ENCODE data around the gene CABLES2.
A peak's percentile ranks its signal among the peaks of the same experiment; 100 is the strongest.

The CABLES2 gene

DNA sequence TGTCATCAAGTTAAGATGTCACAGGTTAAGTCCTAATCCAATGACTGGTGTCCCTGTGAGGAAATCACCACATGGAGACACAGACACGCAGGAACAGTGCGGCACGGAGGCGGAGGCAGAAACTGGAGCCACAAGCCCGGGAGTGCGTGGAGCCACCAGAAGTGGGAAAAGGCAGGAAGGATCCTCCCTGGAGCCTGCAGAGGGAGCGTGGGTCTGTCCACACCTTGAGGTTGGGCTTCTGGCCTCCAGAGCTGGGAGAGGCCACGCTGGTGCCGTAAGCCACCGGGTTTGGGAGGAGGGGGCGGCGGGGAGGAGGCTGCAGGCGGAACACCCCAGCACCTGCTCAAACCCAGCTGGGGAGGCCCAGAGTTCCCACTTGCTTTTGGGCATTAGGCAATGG lies 3.8 kb downstream of the CABLES2 start:
- DNase-seq = no peak

DNA sequence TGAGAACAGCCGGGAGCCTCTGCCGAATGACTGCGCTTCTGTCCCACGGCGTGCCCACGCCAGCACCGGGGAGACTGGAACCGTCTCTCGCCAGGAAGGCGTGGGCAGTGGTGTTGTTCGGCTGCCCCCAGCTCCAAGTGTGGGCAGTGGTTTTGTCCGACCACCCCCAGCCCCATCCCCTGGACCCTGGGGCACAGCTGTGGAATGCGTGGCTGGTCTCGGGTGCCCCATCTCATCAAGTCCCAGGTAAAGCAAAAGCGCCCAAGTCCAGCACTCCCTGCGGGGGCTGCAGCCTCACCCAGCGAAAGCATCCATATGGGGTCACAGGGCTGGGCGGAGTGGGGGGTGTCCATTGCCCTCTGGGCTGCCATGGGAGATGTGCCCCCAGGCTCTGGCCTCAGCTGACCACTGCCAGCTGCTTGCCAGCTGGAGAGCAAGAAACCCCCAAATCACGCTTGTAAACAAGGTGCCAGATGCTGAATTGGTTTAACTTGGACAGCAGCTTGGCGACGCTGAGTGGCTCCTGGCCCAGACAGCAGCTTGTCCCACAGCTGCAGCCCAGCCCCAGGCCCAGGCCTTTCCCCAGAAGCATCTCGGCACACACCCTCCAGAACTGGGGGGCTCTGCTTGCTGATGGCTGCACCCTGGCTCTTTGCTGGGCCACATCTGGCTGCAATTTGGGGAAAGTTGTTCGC lies 4.5 kb downstream of the CABLES2 start:
- DNase-seq = no peak

DNA sequence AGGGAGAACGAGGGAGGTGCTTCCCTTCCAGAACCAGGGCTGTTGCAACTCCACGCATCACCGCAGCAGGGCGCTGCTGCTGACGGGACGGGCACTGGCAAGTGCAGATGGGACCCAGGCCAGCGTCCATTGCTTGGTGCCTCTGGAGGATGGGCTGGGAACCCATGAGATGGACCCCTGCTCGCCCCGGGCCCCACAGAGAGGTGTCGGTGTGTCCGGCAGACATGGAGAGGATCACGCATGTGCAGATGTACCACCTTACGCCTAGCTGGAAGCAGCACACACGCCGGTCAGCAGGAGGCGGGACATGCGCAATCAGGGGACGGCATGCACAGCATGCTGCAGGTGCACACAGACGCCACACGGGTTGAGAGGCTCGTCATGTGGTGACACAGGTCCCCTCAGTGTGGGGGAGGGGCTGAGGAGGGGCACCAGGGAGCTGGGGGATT lies 5.7 kb downstream of the CABLES2 start:
- DNase-seq = no peak

DNA sequence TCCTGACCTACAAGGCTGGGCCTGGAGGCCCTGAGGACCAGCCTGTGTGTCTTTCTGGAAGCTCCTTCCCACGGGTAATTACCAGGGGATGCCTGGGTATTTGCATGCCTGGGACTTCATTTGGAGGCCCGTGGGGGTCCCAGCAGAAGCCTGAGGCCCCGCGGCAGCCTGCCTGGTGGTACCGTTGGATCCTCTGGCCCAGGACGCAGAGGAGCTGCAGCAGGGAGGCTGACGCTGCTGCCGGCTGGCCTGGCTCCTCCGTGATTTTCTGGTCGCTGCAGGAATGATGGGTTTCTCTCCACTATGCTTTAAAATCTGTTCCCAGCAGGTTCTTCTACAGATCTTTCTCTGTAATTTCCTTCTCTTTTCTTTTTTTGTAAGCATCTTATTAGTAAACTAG lies 6.5 kb downstream of the CABLES2 start:
- DNase-seq = no peak

DNA sequence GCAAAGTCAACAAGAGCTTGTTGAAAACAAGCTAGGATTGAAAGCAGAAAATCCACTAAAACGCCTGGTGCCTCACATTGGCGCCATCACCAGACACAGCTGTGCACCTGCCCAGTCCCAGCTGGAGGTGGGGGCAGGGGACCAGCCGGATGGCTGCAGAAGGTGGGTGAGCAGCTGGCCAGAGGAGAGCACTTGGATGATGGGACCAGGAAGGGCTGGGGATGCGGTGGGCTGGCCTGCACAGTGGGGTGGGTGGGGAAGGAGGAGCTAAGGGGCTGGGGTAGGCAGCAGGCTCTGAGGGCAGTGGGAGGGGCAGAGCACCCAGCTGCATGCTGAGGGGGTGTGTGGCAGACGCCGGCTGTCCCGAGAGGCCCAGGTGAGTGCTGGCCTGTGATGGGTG lies 7.1 kb downstream of the CABLES2 start:
- DNase-seq = peak; percentile 38

DNA sequence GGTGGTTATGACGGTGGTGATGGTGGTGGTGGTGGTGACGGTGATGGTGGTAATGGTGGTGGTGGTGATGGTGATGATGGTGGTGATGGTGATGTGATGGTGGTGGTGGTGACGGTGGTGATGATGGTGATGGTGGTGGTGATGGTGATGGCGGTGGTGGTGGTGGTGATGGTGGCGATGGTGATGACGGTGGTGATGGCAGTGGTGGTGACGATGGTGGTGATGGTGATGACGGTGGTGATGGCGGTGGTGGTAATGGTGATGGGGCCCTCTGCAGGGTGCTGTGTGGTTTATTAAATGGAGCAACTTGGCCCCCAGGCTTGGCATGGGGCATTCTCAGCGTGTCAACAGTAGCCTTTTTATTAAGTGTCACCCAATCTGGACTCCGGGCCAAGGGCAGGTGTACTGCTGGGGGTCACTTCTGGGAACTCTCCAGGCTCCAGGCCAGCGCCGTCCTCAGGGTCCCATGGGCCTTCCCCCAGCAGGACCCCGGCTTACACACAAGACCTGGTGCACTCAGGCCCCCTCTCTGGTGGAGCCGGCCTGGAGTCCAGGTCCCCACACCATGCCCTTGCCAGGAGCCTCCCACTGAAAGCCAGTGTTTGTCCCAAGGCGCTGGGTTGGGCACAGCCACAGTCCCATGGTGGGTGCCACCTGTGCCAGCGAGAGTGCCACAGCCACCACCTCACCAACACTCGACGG lies 8.8 kb downstream of the CABLES2 start:
- DNase-seq = no peak

DNA sequence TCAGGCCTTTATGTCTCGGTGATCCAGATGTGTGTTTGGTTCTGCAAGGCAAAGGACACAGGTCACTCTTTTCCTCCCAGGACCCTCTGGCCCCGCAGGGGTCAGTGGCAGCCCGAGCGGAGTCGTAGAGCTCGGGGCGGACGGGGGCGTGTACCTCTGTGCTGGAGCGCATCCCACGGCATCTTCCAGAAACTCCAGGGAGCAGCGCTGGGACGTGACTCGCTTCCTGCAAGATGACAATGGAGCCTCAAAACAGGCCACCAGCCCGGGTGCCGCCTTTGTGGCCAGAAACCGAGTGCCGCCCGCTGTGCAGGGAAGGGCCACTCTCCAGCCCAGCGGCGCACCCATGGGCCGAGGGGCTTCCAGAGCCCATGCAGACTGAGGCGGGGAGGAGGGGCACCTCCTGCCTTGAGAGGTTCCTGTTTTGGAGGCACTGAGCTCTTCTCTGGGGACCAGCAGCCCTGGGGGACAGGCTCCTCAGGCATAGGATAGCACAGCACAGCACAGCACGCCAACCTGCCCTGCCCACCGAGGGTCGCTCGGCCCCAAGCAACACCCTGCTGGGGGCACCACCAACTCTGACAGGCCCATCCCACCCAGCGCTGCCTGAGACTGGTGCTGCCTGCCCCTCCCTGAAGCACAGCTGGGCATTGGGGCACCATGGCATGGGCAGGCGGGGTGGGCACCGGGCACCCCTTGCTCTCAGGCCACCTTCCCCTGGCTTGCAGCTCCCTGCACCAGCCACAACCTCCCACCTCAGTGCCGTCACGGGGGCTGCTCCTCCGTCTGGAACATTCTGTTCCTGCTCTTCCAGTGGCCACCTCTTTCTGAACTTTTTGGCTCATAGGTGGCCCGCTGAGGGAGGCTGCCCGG lies 10.5 kb downstream of the CABLES2 start:
- DNase-seq = no peak

DNA sequence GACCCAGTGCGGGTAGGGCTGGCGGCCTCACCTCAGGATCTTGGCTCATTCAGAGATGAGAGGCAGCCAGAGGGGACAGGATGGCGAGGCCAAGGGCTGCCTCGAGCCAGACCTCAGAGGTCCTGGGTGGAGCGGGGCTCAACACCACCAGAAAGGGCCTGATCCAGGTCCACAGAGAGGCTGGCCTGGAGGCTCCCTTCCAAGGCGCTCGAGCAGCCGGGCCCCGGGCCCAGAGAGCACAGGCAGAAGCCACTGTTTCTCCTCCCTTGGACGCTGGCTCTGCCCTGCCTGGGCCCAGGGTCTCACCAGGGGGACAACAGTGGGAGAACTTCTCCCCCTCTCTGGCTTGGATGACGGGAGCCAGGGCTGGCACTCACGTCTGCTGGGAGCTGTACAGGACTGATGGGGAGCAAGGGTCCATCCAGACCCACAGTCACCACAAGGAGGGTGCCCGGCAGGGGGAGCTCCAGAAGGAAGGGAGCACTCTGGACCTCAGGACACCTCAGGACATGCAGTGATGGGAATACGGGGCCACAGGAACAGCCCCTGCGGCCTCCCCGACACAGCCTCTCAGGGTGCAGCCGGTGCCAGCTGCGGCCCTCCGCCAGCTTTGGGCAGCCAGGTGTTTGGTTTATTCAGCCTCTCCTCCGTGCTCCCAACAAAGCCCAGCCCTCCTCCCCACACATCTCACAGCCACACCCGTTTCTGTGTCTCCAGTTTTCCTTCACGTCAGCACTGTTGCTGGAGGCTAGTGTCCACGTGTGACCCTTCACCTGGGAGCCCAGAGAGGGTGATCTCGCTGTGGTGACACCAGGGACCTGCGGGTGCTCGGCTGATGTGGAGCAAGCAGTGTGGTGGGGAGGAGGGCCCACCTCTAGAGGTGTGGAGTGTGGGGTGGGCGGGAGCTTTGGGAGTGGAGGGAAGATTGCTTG lies 11.5 kb downstream of the CABLES2 start:
- no peak for DNase-seq

DNA sequence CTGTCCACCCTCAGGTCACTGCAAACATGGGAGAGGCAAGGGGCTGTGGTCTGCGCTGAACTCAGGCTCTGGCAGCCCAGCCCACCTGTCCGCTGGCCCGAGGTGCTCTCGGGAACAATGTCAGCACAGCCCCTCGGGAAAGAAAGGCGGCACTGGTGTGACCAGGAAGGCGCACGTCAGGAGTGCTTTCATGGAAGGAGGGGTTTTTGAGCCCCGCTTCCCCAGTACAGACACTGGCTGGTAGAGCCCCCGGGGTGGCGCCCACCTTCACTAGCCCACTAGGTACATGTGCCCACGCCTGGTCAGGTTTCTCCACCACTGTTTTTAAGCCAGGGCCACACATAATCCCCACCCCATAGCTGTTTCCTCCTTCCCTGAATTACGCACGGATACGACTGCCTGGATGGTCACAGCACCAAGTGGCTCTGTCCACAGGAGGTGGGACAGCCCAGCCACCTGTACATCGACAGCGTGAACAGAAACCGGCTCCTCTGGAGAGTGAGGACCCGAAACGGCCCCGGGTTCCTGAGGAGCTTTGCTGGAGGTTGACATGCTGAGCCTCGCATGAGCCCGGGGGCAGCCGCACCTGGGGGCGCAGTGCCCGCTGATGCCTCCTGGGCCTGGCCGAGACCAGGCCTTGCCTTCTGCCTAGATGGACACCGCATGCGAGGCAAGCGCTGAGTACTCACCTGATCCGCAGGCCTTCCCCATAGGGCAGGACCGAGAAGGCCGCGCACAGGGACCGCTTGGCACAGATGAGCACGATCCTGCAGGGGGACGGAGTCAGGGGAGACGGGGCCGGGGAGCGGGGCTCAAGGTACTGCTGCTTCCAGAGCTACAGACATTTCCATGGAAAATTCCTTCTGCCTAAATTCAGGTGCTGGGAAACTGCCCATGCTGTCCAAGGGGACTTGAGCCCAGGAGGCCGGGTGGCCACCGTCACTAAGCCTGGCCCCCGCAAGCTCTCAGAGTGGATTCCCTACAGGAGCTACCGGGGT lies 12.5 kb downstream of the CABLES2 start:
- DNase-seq = no peak

DNA sequence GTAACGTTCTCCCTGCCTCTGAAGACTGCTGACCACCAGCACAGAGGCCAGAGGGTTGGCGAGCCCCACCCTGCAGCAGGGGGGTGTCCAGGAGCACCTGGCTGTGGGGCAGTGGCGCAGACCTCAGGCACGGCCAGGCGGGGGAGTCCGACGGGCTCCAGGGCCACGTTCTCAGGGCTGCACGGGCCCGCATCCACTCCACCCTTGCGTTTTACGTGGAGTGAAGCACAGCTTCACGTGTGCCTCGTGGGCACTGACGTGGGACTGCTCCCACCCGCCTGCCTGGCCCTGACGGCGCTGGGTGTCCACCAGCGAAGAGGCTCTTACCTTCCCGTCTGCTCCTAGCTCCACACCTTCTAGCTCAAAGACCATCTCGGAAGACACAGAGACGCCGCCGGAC lies 13.3 kb downstream of the CABLES2 start:
- DNase-seq = no peak

DNA sequence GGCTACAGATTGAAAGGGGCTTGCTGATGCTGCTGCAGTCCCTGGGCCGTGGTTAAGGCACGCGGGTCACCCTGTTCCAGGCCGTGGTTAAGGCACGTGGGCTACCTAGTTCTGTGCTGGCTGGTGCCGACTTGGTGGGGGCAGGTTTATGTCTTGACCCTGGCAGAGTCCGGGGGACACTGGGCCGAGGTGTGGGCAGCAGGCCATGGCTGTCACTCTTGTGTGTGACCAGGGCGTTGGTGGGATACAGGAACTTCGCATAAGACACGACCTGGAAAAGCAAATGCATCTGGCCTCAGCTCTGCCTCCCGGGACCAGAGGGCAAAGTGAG lies 13.8 kb downstream of the CABLES2 start:
- no peak for DNase-seq

DNA sequence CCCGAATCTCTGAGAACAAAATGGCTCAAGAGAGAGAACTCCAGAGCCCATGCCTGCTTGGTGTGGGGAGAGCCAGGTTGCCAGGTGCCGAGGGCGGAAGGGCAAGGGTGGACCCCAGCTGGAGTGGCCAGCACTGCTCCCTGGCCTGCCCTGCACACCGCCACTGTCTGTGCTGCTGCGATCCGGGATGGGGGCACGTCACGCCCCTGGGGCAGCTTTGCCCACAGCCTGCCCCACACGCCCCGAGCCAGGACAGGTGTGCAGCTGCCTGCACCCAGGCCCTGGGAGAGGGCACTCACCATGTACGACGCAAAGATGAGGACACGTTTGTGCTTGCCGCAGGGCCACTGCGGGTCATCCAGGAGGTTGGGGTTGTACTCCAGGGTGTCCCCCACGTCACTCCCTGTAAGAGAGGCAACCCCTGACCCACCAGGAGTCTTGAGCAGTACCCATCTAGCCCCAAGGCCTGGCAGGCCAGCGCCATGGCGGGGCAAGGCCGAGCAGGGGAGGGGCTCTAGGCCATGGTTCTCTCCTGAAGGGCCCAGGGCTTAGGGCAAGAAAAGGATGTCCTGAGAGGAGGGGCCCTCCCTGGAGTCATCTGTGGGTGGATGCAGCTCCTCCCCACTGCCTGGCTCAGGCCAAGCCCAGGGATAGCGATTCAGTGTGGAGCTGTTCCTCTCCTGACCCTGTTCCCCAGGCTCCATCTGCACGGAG lies 14.3 kb downstream of the CABLES2 start:
- no peak for DNase-seq

DNA sequence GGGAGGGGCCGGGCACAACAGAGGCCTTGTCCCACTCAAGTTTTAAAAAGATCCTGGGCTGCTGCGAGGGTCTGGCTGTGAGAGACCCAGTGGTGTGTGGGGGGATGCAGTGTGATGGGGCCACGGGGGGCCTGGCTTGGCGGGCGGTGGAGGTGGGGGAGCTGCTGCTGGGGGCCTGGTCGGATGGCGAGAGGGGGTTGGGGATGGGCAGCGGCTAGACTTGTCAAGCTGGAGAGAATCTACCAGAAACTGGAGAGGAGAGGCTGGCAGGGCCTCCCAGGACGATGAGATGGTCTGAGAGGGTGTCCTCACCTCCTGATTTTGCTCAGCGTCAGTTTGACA lies 15.0 kb downstream of the CABLES2 start:
- DNase-seq = no peak

DNA sequence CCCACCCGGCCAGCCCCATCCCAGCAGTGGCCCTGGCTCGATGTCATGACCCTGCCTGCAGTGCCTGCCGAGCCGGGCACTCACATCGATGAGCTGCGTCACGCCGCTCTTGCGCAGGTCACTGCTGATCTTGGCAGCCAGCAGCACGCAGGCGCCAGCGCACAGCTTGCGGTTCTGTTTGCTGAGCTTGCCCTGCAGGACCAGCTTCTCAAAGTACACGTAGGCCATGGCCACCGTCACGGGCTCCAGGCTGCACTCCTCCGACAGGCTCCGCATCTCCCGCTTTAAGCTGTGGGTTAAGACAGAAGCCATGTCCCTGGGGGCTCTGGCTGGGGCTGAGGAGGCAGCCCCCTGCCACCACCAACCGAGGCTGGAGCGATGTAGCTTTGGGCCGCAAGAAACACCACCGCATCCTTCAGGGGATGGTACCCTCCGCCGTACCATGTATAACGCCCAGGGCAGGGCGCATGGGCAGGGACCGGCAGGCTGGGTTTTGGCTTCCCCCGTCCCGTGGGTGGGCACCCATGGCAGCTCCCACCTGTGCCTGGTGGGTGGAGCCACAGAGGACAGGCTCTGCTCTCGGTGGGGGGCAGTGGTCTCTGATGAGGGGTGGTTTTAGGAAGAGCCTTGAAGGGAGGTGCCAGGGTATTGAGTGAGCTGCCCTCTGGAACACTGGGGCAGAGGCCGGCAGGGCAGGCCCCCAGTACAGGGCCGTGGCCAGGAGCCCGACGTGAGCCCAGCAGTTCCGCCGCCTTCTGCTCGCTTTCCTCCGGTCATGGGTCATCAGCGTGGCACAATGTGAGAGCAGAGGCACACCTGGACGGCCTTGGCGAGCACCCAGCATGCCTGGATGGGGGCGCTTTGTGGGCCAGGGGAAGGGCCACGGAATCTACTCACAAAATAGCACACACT lies 15.7 kb downstream of the CABLES2 start:
- no peak for DNase-seq

DNA sequence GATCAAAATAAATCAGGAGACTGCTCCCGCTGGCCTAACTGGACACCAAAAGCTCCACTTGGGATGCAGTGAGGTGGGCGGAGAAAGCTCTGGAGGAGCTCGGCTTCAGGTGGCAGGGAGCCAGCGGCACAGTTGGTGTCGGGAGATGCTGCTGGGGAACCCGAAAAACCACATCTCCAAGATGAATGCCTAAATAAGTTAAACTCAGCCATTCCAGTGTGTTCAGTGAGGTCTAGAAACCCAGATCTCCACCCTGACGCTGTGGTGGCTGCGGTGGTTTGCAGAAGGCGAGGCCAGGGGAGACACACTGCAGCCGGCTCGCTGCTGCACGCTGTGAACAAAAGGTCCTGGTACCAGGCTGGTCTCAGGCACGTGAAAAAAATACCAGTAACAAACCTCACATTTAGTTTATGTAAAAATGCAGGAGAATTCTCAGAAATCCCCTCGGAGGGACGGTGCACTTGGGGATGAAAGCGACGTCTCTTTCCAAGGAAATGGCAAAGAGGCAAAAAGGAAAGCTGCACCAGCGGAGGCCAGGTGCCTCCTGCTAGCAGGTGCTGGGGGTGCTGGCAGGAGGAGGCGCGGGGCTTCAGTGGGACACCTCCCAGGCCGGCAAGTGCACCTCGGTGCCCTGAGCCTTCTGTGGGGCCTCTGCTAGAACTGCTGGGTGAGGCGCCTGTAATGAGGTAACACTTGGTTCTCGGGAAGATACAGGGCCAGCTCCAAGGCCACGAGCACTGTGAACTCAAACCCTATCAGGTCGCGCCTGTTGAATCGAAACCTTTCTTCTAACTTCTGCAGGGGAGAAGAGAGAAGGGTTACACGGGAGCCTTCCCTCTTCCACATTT lies 16.5 kb downstream of the CABLES2 start:
- no peak for DNase-seq

DNA sequence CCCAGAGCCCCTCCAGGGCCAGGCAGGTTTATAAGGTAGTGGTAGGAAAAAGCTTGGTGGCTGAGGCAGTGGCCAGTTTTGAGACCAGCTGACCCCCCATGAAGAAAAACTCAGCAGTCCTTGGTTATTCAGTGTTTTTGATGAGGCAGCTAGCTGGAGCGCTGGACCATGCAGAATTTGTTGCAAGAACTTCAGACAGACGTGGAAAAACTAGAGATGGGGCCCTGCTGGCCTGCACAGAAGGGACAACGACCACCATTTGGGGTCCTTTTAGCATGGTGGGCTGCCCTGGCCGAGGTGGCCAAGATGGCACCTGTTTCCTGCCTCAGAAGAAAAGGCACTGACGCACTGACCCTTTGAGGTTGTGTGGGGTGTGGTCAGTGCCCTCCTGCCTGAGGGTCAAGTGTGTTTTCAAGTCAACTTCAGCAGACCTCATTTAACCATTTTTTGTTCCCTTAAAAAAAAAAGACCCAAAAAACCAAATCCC lies 17.4 kb downstream of the CABLES2 start:
- no peak for DNase-seq

DNA sequence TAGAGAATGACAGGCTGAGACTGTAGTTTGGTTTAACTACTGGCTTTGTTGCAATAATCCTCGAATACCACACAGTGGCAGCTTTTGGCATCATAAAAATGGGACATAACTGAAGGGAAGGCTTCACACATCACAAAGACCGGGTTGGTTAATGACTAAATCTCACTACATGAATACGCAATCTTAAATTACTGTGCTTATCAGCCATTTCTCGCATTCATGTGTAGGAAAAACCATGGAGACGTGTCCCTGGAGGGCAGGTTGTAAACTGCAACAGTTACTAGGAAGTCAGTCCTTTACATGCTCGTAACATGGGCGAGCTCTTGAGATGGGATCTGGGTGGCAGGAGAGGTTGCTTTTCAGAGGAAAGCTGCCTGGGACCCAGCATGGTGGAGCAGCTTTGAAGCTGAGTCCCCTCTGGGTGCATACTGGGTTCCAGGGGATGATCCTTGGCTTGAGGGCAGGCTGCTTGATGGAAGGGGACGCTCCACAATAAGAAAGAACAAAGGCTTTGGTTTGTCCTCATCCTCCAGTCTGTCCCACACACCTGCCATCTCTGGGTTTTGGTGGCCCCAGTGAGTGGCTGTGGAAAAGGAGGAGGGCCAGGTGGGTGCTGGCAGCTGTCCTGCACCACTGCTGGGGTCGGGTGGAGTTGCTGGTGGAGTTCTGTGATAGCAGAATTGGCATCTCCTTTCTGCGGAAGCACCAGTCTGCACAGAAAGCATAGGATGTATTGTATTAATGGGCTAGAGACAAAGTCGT lies 18.1 kb downstream of the CABLES2 start:
- no peak for DNase-seq

All from NCI-H1105 treated with DMSO at 0.1 percent for 48 hours (cell line).